BLaER1 (cell line): ENCODE data around the gene FGFR3.

Source experiments
- H3K27ac ChIP-seq: shearing (Covaris generic); formaldehyde crosslinking; 2 replicates; pipeline ENCODE4 v1.8.1; 2022
- H3K27me3 ChIP-seq: shearing (Covaris generic); formaldehyde crosslinking; 2 replicates; pipeline ENCODE4 v1.8.1; 2022
- H3K36me3 ChIP-seq: shearing (Covaris generic); formaldehyde crosslinking; 2 replicates; pipeline ENCODE4 v1.8.1; 2022
- H3K4me1 ChIP-seq: shearing (Covaris generic); formaldehyde crosslinking; 2 replicates; pipeline ENCODE4 v1.8.1; 2022
- H3K4me2 ChIP-seq: shearing (Covaris generic); formaldehyde crosslinking; 2 replicates; pipeline ENCODE4 v1.8.1; 2022
- H3K4me3 ChIP-seq: shearing (Covaris generic); formaldehyde crosslinking; 2 replicates; pipeline ENCODE4 v1.8.1; 2022
- H3K9ac ChIP-seq: shearing (Covaris generic); formaldehyde crosslinking; 2 replicates; pipeline ENCODE4 v1.8.1; 2022
- H3K9me3 ChIP-seq: shearing (Covaris generic); formaldehyde crosslinking; 2 replicates; pipeline ENCODE4 v1.8.1; 2022
- H4K20me1 ChIP-seq: shearing (Covaris generic); formaldehyde crosslinking; 2 replicates; pipeline ENCODE4 v1.8.1; 2022
- Cebpa-rat ChIP-seq: shearing (Covaris generic); IDR thresholded peaks from 2 replicates; pipeline ENCODE4 v1.8.1; 2022

Gene FGFR3

DNA sequence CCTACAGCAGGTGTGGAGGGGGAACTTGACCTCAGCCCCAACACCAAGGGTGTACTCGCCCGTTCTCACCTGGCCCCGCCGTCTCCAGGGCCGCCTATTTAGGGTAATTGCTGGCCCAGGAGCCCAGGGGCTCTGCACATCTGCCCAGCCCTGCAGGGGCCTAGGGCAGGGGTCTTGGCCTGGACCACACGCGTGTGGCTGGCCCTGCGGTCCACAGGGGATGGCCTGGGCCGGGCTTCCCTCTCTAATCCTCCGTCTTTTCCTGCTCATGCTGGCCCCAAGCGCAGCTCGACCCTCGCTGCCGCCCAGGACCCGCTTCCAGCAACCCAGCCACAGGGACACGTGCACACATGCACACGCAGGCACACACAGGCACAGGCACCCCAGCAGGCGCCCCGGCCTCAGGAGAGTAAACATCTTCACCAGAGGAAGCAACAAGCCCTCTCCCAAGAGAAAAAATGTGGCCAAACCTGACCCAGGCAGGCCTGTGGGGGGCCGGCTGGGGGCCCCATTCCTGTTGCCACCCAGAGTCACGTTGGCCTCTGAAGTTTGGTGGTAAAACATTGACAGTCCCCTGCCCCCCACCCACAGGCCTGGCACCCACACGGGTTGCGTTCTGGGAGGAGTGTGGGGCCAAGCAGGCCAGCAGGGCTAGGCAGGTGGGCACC lies 24.6 kb upstream of the FGFR3 start:
- H3K4me3 ChIP-seq = peak overlapping the region; percentile 29; the same call in 1 of the 2 replicates

DNA sequence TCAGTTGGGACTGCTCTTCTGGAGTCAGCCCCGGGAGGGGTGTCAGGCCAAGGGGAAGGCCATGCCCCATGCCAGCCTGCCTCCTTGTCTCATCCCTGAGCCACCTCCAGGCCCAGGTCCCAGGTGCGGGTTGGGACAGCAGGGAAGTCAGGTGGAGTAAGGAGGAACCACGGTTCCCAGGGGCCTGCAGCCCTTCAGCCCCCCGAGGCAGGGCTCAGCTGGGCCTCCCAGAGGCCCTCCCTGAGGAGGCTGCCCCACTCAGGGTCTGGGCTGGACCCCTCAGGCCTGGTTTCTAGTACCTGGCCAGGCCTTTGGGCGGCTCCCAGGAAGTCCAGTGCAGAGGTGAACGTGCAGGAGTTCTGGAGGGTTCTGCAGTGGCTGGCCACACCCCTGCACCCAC lies 23.4 kb upstream of the FGFR3 start:
- TF ChIP-seq Cebpa-rat = no peak
- H3K27ac ChIP-seq = no peak overlapping the region
- H3K4me2 ChIP-seq = peak overlapping the region; percentile 88
- H3K9ac ChIP-seq = 0 out of 2 replicates have a peak overlapping the region, but pooled peaks have one; percentile 10
- no peaks in the 10 kb centered on the region for H3K36me3 ChIP-seq
- peaks cover 52% of the 10 kb centered on the region for H3K27me3 ChIP-seq
- no peaks in the 10 kb centered on the region for H3K9me3 ChIP-seq
- peaks cover 45% of the 10 kb centered on the region for H4K20me1 ChIP-seq
- H3K4me3 ChIP-seq = peak overlapping the region; percentile 29; the same call in 1 of the 2 replicates
- peaks cover 81% of the 10 kb centered on the region for H3K4me1 ChIP-seq

More for the DNA sequence above, 24.6 kb upstream of the FGFR3 start:
- Histone ChIP-seq H3K27me3 (peaks cover 64% of the 10 kb centered on the region), H3K4me2 (peak overlapping the region; percentile 88), H3K27ac (no peak overlapping the region), H3K36me3 (no peaks in the 10 kb centered on the region), H3K4me1 (peaks cover 74% of the 10 kb centered on the region), H3K9ac (no peak overlapping the region), H4K20me1 (peaks cover 48% of the 10 kb centered on the region), H3K9me3 (no peaks in the 10 kb centered on the region)
- TF ChIP-seq Cebpa-rat = no peak

DNA sequence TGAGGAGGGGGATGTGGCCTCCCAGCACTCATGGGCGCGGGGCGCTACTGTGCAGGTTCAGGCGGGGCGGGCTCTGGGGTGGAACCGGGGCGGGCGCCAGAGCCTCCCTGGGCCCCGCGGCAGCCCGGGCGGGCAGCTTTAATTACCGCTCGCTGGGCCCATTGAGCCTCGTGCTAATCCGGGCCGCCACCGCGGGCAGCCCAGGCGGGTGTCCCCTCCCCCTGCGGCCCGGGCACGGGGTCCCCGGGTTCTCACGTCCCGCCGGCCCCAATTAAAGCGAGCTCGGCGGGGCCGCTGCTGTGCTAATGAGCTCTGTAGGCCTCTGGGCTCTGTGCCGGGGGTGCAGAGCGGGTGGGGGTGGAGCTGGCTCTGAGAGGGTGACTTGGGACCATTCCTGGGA lies 22.8 kb upstream of the FGFR3 start:
- H3K36me3 ChIP-seq = no peaks in the 10 kb centered on the region
- peaks cover 47% of the 10 kb centered on the region for H3K27me3 ChIP-seq
- no peak overlapping the region for H3K9ac ChIP-seq
- H3K9me3 ChIP-seq = no peaks in the 10 kb centered on the region
- H3K4me1 ChIP-seq = peaks cover 86% of the 10 kb centered on the region
- peak overlapping the region; percentile 88 for H3K4me2 ChIP-seq
- H4K20me1 ChIP-seq = peaks cover 40% of the 10 kb centered on the region
- H3K27ac ChIP-seq = no peak overlapping the region
- H3K4me3 ChIP-seq = no peak overlapping the region
- no peak for TF ChIP-seq Cebpa-rat

- Histone ChIP-seq H3K4me1 (peaks cover 91% of the 10 kb centered on the region), H3K27me3 (peaks cover 43% of the 10 kb centered on the region), H3K36me3 (no peaks in the 10 kb centered on the region), H4K20me1 (peaks cover 34% of the 10 kb centered on the region), H3K27ac (no peak overlapping the region), H3K4me2 (peak overlapping the region; percentile 88), H3K9ac (no peak overlapping the region), H3K4me3 (no peak overlapping the region), H3K9me3 (no peaks in the 10 kb centered on the region)
- TF ChIP-seq Cebpa-rat = no peak
Observed at GRCh38 chr4:1770791-1771231, 22.3 kb upstream of the FGFR3 start.

GRCh38 chr4:1771555-1772305 lies 21.4 kb upstream of the FGFR3 start:
- no peak overlapping the region for H3K9ac ChIP-seq
- peaks cover 34% of the 10 kb centered on the region for H3K27me3 ChIP-seq
- H3K27ac ChIP-seq = no peak overlapping the region
- no peaks in the 10 kb centered on the region for H3K9me3 ChIP-seq
- H3K4me2 ChIP-seq = peak overlapping the region; percentile 88
- H3K36me3 ChIP-seq = no peaks in the 10 kb centered on the region
- no peak for TF ChIP-seq Cebpa-rat
- peaks cover 25% of the 10 kb centered on the region for H4K20me1 ChIP-seq
- H3K4me1 ChIP-seq = peaks cover 91% of the 10 kb centered on the region
- H3K4me3 ChIP-seq = no peak overlapping the region

DNA sequence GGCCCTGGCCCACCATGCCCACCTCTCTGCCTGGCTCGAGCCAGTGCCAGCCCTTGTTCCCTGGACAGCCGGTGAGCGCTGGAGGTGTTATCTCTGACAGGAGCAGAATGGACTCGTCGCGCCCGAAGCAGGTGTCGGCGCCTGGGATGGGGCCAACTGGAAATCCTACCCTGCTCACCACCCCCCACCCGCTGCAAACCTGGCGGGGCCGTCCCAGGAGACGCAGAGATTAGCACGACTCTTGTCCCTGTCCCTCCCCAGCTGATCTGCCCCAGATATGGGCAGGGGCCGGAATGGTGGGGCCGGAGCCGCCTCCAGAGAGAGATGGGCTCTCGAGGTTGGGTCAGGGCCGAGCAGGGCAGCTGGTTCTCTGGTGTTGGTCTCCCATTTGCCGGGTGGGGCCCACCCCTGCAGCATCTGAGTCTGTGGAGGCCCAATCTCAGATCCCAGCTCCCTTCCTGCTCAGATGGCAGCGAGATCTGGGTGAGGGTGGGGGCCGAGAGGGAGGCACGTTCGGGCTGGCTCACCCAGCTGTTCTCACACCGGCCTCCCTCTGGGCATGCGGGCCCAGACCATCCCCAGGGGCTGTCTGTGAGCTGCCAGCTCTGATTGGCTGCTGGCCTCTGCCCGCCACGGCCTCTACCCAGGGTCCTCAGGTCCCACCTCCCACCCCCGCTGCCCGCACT lies 20.1 kb upstream of the FGFR3 start:
- Histone ChIP-seq H4K20me1 (peaks cover 25% of the 10 kb centered on the region), H3K4me2 (peak overlapping the region; percentile 88), H3K4me1 (peaks cover 98% of the 10 kb centered on the region), H3K36me3 (no peaks in the 10 kb centered on the region), H3K27ac (peak overlapping the region; percentile 51; the same call in 1 of the 2 replicates), H3K9me3 (no peaks in the 10 kb centered on the region), H3K9ac (no peak overlapping the region), H3K27me3 (peaks cover 31% of the 10 kb centered on the region), H3K4me3 (no peak overlapping the region)
- TF ChIP-seq Cebpa-rat = no peak

DNA sequence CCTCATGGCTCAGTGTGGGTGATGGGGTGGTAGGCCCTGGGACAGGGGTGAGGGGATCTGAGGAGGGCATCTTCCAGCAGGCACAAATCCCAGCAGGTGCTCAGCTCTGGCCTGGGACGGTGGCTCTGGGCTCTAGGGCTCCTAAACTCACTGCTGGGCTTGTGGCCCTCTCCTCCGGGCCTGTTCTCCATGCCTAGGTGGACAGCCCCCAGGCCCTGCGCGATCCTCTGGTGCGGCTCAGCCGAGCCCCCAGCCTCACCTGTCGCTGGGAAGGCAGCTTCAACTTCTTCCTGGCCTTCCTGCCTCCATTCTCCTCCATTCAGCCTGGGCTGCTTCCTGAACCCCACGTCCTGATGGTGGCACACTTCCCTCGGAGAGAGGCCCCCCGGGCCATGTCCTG lies 19.3 kb upstream of the FGFR3 start:
- H3K4me2 ChIP-seq = peak overlapping the region; percentile 88
- no peaks in the 10 kb centered on the region for H3K36me3 ChIP-seq
- H3K4me3 ChIP-seq = no peak overlapping the region
- H3K4me1 ChIP-seq = peaks cover 91% of the 10 kb centered on the region
- peaks cover 23% of the 10 kb centered on the region for H3K27me3 ChIP-seq
- no peaks in the 10 kb centered on the region for H3K9me3 ChIP-seq
- TF ChIP-seq Cebpa-rat = no peak
- H4K20me1 ChIP-seq = peaks cover 24% of the 10 kb centered on the region
- H3K27ac ChIP-seq = peak overlapping the region; percentile 51; the same call in 1 of the 2 replicates
- no peak overlapping the region for H3K9ac ChIP-seq

DNA sequence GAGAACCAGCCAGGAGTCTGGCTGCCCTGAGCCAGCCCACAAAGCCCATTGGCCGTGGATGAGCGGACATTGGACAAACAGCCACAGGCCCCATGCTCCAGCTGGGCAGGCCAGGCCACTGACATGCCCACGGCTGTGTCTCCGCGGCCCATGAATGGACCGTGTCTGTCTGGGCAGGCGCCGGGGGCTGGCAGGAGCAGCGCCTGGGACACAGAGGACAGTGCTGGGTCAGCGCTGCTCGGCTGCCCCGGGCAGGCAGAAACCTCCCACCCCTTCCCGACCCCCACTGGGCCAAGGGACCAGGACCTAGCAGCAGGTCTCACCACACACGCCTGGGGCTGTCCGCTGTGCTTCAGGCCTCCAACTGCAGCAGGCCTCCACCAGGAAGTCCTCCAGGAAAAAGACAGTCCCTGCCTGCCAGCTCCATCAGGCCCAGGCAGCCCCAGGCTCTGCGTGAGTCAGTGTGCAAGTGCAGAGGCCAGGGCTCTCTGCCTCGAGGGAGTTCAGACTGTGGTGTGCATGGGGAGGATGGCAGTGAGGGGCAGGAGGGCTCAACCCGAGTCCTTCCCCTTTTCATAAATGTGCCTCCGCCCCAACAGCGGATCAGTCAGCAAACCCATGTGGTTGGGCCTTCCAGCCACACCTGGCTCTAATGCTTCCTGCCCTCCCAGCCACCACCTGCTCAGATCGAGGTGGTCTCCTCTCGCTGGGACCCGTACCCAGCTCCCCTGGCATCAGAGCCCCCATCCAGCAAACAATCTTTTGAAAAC lies 17.2 kb upstream of the FGFR3 start:
- TF ChIP-seq Cebpa-rat = no peak
- Histone ChIP-seq H3K4me3 (no peak overlapping the region), H3K27ac (peak overlapping the region; percentile 61), H3K4me2 (peak overlapping the region; percentile 78), H3K36me3 (no peaks in the 10 kb centered on the region), H3K4me1 (peaks cover 83% of the 10 kb centered on the region), H3K27me3 (peaks cover 2% of the 10 kb centered on the region; the same call in 1 of the 2 replicates), H3K9ac (0 out of 2 replicates have a peak overlapping the region, but pooled peaks have one; percentile 33), H4K20me1 (peaks cover 6% of the 10 kb centered on the region), H3K9me3 (no peaks in the 10 kb centered on the region)

DNA sequence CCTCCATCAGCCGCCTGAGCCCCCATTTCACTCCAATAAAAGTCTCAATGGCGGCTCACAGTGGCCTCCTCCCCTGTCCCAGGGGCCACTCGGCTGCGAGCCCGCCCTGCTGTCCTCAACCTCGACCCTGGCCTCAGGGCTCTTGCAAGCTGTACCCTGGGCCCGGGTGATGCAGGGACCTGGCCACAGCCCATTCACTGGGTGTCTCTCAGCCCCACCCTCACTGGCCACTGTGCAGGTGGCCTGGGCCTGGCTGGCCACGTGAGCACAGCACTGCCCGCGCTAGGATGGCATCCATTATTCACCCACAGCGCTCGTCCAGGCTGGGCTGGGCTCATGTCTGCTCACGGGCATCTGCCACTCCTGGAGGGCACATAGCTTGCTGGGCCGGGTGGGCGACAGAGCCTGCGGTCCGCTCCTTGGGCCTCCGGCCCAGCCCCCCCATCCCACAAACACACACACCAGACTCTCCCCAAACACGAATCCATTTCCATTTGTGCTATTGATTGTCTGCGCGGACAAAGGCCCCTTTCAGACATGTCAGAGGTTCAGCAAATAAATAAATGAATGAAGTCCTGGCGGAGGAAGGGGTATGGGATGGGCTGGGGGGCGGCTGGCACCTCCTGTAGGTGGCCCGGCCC lies 16.5 kb upstream of the FGFR3 start:
- no peak for TF ChIP-seq Cebpa-rat
- H3K4me1 ChIP-seq = peaks cover 76% of the 10 kb centered on the region
- no peaks in the 10 kb centered on the region for H3K36me3 ChIP-seq
- H3K27ac ChIP-seq = peak overlapping the region; percentile 61; the same call in 1 of the 2 replicates
- H3K27me3 ChIP-seq = no peaks in the 10 kb centered on the region
- H3K9ac ChIP-seq = no peak overlapping the region
- no peak overlapping the region for H3K4me3 ChIP-seq
- peak overlapping the region; percentile 78 for H3K4me2 ChIP-seq
- no peaks in the 10 kb centered on the region for H3K9me3 ChIP-seq
- H4K20me1 ChIP-seq = no peaks in the 10 kb centered on the region
